Thoracic aorta (tissue), 2 donors: ENCODE results near the gene MTRF1. TPM values are rescaled to one million over a fixed set of nuclear protein-coding genes. Genes with fewer than 3 reads are reported as not detected.

Source experiments
- ATAC-seq: fragments of 150-250 bp; one replicate; pipeline ENCODE4 v1.8.0; 2017; ENCODE audit warnings: low read depth; ENCODE audit not compliant: insufficient number of reproducible peaks, low FRiP score
- DNase-seq: peaks from one replicate; pipeline ENCODE4 v3.0.0-alpha.2; 2020; ENCODE audit warnings: low spot score
- H3K27ac ChIP-seq, 2 donors: fragments of 200-600 bp; sonication (generic); 1 replicate in 1 of 2; 2 replicates in 1 of 2; pipeline ENCODE4 v1.5.1; 2016; ENCODE audit warnings: mild to moderate bottlenecking in 2 of 2, moderate library complexity in 2 of 2
- H3K27me3 ChIP-seq: fragments of 200-600 bp; sonication (generic); replicated peaks from 2 replicates; pipeline ENCODE4 v1.6.0; 2016; ENCODE audit warnings: mild to moderate bottlenecking; ENCODE audit not compliant: insufficient read depth
- H3K36me3 ChIP-seq: fragments of 200-600 bp; sonication (generic); one replicate; pipeline ENCODE4 v1.5.1; 2016
- H3K4me1 ChIP-seq, 2 donors: fragments of 200-600 bp; sonication (generic); 1 replicate in 1 of 2; 2 replicates in 1 of 2; pipeline versions ENCODE4 v1.5.1 to v1.6.0; 2016; ENCODE audit warnings: low read depth in 2 of 2, mild to moderate bottlenecking in 1 of 2; ENCODE audit not compliant: control insufficient read depth in 1 of 2
- H3K4me3 ChIP-seq: fragments of 200-600 bp; sonication (generic); 2 replicates; pipeline ENCODE4 v1.5.1; 2016; ENCODE audit warnings: mild to moderate bottlenecking
- H3K9me3 ChIP-seq: fragments of 200-600 bp; sonication (generic); 2 replicates; pipeline ENCODE4 v1.5.1; 2016
- CTCF ChIP-seq: fragments of 200-600 bp; sonication (generic); IDR thresholded peaks from one replicate; pipeline ENCODE4 v1.5.1; 2019; ENCODE audit warnings: antibody characterized with exemption
- total RNA-seq, 2 donors: library from RNA; depleted of rRNA; stranded (reverse); fragments of >200 nt; gene quantifications; one replicate each; pipeline versions ENCODE4 v1.1.0 to v1.2.3, GENCODE V29; 2016

The MTRF1 gene
- total RNA-seq, 2 donors from 2014 or later: 2.3 to 13.9 TPM

- H3K4me1 ChIP-seq: peaks cover 0 to 14% of the 10 kb centered on the region in 2 donors
- no peaks in the 10 kb centered on the region for H3K27me3 ChIP-seq
- no peak for TF ChIP-seq CTCF
- no peaks in the 10 kb centered on the region for H3K36me3 ChIP-seq
- H3K4me3 ChIP-seq: no peak overlapping the region
- H3K9me3 ChIP-seq: no peaks in the 10 kb centered on the region
- DNase-seq: no peak
- no peak overlapping the region for H3K27ac ChIP-seq
- no peak for ATAC-seq
Observed at GRCh38 chr13:41199526-41199925, 63.9 kb downstream of the MTRF1 start.

- no peak for ATAC-seq
Observed at GRCh38 chr13:41199079-41199478, 64.3 kb downstream of the MTRF1 start.

GRCh38 chr13:41196620-41197019 lies 66.8 kb downstream of the MTRF1 start:
- no peaks in the 10 kb centered on the region for H3K36me3 ChIP-seq
- DNase-seq (no peak), ATAC-seq (no peak)
- H3K4me1 ChIP-seq: peaks cover 4 to 22% of the 10 kb centered on the region in 2 donors
- H3K27me3 ChIP-seq: no peaks in the 10 kb centered on the region
- no peak overlapping the region for H3K27ac ChIP-seq
- H3K4me3 ChIP-seq: no peak overlapping the region
- H3K9me3 ChIP-seq: no peaks in the 10 kb centered on the region
- no peak for TF ChIP-seq CTCF

More at GRCh38 chr13:41199079-41199478, 64.3 kb downstream of the MTRF1 start:
- no peak overlapping the region for H3K27ac ChIP-seq
- DNase-seq: no peak
- H3K27me3 ChIP-seq: no peaks in the 10 kb centered on the region
- no peak overlapping the region for H3K4me3 ChIP-seq
- H3K4me1 ChIP-seq: peaks cover 0 to 9% of the 10 kb centered on the region in 2 donors
- TF ChIP-seq CTCF: no peak
- no peaks in the 10 kb centered on the region for H3K9me3 ChIP-seq
- H3K36me3 ChIP-seq: no peaks in the 10 kb centered on the region

- ATAC-seq: no peak
- no peaks in the 10 kb centered on the region for H3K27me3 ChIP-seq
- TF ChIP-seq CTCF: no peak
- DNase-seq: no peak
- H3K9me3 ChIP-seq: no peaks in the 10 kb centered on the region
- H3K4me1 ChIP-seq: peaks cover 4 to 24% of the 10 kb centered on the region in 2 donors
- no peak overlapping the region for H3K27ac ChIP-seq
- no peaks in the 10 kb centered on the region for H3K36me3 ChIP-seq
- H3K4me3 ChIP-seq: no peak overlapping the region
Observed at GRCh38 chr13:41196011-41196410, 67.4 kb downstream of the MTRF1 start.

GRCh38 chr13:41193919-41194824 lies 69.2 kb downstream of the MTRF1 start, which contains the start of gene KBTBD7:
Gene KBTBD7, minus strand, starts transcription at chr13:41194569. Its CDS starts 312 bp downstream, at chr13:41194257.
- Histone ChIP-seq H3K27ac (peak within 1 kb of the TSS; percentile 57 to 82), H3K4me1 (peaks cover 4 to 26% of the 10 kb centered on the region in 2 donors), H3K36me3 (no peaks in the 10 kb centered on the region), H3K4me3 (peak within 1 kb of the TSS; percentile 71), H3K9me3 (no peaks in the 10 kb centered on the region), H3K27me3 (no peaks in the 10 kb centered on the region)
- peak; percentile 83 for ATAC-seq
- DNase-seq: peak; percentile 80
- TF ChIP-seq CTCF: peak; percentile 32
